G401 (cell line): Measurements from ENCODE around the gene KIF7. TPM values are rescaled to one million over a fixed set of nuclear protein-coding genes. Genes with fewer than 3 reads are reported as not detected.
A peak's percentile ranks its signal among the peaks of the same experiment; 100 is the strongest.
"Not testable (repeated sequence)": the region's sequence is repeated elsewhere in the genome, so short reads cannot be mapped to it uniquely, and the experiment has no call there.

Experiments
- DNase-seq: peaks from one replicate; pipeline ENCODE4 v3.0.0-alpha.2; 2015; ENCODE audit warnings: low spot score
- in situ Hi-C: cut with HindIII; loops from 2 replicates; pipeline ENCODE4 v1.10.0; 2016; ENCODE audit warnings: low sequenced_read_pairs, mixed read lengths
- total RNA-seq: library from RNA; depleted of rRNA; stranded (reverse); fragments of >200 nt; shearing (Covaris generic); gene quantifications from 2 replicates; pipeline ENCODE4 v1.2.3, GENCODE V29; 2014; rRNA removed

KIF7 gene, protein sequence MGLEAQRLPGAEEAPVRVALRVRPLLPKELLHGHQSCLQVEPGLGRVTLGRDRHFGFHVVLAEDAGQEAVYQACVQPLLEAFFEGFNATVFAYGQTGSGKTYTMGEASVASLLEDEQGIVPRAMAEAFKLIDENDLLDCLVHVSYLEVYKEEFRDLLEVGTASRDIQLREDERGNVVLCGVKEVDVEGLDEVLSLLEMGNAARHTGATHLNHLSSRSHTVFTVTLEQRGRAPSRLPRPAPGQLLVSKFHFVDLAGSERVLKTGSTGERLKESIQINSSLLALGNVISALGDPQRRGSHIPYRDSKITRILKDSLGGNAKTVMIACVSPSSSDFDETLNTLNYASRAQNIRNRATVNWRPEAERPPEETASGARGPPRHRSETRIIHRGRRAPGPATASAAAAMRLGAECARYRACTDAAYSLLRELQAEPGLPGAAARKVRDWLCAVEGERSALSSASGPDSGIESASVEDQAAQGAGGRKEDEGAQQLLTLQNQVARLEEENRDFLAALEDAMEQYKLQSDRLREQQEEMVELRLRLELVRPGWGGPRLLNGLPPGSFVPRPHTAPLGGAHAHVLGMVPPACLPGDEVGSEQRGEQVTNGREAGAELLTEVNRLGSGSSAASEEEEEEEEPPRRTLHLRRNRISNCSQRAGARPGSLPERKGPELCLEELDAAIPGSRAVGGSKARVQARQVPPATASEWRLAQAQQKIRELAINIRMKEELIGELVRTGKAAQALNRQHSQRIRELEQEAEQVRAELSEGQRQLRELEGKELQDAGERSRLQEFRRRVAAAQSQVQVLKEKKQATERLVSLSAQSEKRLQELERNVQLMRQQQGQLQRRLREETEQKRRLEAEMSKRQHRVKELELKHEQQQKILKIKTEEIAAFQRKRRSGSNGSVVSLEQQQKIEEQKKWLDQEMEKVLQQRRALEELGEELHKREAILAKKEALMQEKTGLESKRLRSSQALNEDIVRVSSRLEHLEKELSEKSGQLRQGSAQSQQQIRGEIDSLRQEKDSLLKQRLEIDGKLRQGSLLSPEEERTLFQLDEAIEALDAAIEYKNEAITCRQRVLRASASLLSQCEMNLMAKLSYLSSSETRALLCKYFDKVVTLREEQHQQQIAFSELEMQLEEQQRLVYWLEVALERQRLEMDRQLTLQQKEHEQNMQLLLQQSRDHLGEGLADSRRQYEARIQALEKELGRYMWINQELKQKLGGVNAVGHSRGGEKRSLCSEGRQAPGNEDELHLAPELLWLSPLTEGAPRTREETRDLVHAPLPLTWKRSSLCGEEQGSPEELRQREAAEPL (N-terminal part only)
- 19.6 and 21.5 TPM in 2 replicates for total RNA-seq

DNA sequence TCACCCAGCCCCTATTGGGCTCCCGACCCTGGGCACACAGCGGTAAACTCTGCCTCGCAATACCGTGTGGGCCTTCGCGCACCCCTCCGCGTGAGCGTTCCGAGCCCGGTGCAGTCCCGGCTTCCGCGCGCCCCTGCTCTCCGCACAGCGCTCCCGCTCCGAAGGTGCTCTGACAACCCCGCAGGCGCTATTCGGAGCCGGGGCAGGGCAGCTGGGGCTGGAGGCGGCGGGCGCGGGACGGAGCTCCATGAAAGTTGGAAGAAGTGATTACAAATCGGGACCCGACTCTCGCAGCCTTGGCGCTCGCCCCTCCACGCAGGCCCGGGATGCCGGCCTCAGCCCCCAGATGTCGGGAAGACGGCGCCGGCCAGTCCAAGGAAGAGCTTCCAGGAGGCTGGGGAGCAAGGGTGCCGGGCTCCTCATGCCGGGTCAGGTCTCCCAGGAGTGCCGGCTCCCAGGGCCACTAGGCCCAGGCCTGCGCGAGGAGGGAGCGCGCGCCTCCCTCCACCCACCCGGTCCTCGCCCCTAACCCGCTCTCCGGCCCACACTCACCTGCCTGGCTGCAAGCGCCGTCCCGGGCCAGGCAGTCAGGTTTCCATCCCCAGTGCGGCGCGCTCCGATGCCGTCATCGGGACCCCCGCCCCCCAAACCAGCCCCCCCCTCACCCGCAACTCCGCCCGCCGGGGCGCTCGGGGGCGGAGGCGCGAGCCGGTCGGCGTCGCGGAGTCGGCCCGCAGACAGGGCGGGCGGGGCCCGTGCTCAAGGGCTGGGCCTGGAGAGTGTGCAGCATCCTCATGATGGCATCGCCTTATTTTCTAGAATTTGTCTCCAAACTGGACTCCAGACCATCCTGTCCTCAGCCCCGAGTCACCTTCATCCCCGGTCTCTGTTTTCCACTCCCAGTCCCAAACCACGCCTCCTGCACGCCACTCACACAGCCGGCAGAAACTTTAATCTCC lies at the start of gene KIF7:
Gene KIF7 (minus strand): TSS at position 621 of the 959 bp plus-strand sequence. CDS start 2,537 bp downstream, outside the sequence.
- in situ Hi-C loops: no loop called here
- no peak for DNase-seq

DNA sequence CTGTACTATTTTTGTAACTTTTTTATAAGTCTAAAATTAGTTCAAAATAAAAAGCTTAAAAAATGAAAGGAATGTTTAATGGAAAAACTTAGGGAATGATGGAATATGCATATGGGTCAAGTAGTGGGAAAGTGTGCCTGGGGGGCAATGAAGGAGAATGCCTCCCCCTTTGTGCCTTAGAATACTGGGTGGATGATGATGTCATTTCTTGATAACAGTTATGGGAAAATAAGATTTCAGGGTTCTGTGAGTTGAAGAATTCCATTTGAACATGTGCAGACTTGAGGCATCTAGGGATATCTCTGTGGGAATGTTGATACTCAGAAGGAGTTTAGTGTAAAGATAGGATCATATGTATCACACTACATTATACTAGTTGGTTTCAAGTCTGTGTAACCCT lies 49.1 kb upstream of the KIF7 start:
- no peak for DNase-seq
- in situ Hi-C loops: no loop called here

DNA sequence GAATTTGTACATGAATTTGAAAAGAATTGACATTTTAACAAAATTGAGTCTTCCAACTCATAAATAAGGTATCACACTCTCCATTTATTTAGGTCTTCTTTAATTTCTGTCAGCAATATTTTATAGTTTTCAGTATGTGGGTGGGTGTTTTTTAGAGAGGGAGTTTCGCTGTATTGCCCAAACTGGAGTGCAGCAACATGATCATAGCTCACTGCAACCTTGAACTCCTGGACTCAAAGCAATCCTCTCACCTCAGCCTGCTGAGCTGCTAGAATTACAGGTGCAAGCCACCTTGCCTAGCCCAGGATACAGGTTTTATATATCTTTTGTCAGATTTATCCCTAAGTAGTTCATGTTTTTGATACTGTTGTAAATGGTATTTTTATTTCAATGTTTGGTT lies 39.9 kb upstream of the KIF7 start:
- no peak for DNase-seq
- in situ Hi-C loops: no loop called here

DNA sequence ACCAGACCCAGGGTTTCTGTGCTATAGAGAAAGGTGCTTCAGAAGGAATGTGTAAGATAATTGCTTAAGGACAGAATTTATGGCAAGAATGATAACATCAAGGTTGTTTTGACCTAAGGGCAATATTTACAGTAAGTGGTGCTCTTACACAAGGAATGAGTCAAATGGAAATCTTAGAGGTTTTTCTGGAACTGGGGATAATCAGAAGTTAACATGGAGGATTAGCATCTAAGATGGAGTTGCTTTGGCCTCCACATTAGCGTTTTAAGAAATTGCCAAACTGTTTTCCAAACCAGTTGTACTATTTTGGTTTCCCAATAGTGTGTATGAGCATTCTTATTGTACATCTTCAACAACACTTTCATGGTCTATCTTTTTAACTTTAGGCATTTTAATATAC lies 38.4 kb upstream of the KIF7 start:
- in situ Hi-C loops: no loop called here
- DNase-seq: no peak

DNA sequence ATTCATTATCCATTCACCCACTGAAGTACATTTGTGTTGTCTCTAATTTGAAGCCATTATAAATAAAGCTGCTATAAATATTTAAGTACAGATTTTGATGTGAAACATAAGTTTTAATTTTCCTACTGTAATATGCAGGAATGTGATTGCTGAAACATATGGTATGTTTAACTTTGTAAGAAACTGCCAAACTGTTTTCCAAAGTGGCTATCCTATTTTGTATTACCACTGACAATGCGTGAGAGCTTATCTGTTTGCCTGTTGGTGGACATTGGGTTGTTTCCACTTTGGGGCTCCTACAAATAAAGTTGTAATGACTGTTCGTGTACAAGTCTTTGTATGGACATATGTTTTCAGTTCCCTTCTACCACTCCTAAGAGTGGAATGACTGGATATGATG lies 37.8 kb upstream of the KIF7 start:
- in situ Hi-C loops: no loop called here
- no peak for DNase-seq

DNA sequence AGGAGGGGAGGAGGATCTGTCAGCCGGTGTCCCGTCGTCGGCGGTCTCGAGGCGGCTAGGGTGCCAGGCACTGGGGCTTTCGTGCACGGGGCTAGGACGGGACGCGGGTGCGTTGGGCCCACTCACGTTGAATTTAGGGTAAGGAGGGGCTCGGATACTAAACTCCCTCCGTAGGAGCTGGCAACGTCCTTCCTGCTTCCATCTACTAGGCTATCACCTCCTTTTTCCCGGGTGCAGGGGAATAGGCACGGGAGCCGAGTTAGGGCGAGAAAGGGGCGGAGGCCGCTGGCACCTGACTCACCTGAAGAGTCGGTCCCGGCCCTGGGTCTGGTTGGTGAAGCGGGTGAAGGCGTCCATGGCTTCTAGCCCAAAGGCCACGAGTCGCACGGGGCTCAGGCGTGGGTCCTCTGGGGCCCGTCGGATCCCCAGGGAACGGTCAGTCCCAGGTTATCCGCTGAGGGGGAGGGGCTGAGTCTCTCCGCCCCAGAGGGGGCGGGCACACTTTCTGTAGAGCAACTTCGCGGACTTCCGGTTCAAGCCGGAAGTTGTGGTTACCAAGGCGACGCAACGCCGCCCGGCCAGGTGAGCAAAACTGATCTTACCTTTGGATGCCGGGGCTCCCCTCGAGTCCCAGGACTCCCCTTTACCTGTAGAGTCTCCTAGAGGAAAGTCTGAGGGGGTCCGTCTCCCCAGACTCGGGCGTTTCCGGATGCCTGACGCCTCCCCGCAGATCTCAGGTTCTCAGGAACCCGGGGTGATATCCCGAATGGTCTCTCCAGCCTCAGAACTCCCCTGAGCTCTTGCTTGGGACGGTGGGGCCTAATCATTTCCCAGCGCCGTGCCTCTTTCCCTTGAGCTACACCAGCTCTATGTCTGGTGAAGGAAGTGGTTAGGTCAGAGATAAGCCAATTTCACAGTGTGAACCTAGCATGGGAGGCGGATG lies 35.3 kb upstream of the KIF7 start, which contains the start of the genes PEX11A and WDR93:
Gene PEX11A (minus strand): TSS at position 479 of the 943 bp plus-strand sequence. CDS start 122 bp downstream, at position 357.
Gene WDR93 (plus strand): TSS at position 536 of the 943 bp plus-strand sequence. CDS start 10,936 bp downstream, outside the sequence.
- in situ Hi-C loops: no loop called here
- peak; percentile 76 for DNase-seq

DNA sequence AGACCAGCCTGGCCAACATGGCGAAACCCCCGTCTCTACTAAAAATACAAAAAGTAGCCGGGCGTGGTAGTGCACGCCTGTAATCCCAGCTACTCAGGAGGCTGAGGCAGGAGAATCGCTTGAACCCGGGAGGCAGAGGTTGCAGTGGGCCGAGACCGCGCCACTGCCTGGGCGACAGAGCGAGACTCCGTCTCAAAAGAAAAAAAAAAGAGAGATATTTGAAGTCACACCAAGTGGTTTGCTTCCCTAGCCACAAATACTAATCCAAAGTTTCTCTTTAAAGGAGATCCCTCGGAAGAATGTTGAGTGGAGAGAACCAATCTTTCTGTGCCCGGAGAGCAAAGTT lies 34.6 kb upstream of the KIF7 start:
- in situ Hi-C loops, DNase-seq: not testable (repeated sequence)

DNA sequence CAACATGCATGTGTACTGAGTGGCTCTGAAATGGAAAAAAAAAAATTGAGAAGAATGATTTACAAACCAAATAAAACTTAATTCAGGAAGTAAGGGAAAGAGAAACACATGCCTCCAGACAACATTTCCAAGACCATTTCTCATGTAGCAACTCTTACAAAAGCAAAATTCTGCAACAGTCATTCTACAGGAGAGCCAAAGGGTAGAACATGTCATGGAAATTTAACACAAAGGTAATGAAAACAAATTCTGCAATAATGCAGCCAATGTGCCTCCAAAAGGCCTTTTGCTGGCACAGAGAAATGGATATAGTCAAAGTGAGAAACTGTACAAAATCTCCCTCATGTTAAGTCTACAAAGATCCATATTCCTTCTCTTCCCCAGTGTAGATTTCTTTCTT lies 31.3 kb upstream of the KIF7 start:
- in situ Hi-C loops: no loop called here
- DNase-seq: no peak

DNA sequence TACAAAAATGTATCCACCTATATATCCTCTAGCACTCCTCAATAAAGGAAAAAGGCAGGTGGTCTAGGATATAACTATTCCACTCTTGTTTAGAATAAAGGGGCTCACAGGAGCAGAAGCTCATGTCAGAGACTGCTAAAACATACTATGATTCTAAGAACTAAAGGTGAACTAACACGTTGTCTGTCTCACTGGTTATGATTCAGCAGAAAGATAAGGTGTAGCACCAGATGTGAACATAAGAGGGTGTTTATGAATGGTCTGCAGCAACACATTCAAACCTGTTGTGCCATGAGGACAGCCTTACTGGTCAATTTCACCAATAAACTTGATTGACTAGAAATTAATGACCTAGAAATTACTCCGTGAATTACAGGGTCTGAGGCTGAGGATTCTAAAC lies 30.7 kb upstream of the KIF7 start:
- in situ Hi-C loops: no loop called here
- DNase-seq: no peak

DNA sequence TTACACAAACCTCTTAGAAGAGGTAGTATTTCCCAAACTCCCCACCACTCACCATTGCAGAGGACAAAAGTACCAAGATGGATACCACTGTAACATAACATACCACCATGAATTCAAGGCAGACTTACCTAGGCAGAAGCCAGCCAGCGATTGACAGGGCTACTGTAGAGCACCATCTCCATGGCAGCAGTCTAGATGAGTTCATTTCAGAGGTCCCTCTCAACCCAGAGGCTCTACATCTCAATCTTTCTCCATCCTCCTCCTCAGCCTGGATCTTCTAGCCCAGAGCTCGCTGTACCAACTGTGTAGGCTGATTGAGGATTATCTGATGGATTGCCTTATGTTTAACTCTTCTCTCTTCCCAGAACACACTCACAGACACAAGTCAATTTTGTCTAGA lies 25.9 kb upstream of the KIF7 start:
- DNase-seq: no peak
- in situ Hi-C loops: no loop called here

DNA sequence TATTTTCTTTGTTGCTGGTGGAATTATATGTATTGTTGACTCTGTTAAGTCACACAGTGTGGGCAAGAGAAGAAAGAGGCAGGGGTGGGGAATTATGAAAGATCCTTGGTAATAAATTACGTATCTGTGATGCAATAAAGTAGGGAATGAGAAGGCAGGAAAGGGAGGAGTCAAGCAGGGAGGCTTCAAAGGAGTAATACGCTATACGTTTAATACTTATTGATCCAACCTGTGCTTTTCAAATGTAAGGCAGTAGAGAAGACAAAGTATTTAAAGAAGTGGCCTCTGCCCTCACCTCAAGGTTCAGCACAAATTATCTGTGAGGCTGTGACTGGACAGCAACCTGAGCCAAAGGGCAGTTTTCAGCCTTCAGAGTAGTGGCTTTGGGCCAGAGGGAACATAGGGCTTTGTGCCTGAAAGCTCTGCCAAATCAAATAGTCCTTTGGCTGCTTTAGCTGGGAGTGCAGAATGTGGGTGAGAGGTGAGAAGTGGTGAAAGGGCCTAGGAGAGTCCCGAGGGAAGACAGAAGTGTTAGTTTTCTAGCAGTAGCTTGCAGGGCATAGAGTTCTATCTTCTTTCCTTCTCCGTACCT lies 25.1 kb upstream of the KIF7 start:
- DNase-seq: peak; percentile 43
- in situ Hi-C loops: no loop called here

DNA sequence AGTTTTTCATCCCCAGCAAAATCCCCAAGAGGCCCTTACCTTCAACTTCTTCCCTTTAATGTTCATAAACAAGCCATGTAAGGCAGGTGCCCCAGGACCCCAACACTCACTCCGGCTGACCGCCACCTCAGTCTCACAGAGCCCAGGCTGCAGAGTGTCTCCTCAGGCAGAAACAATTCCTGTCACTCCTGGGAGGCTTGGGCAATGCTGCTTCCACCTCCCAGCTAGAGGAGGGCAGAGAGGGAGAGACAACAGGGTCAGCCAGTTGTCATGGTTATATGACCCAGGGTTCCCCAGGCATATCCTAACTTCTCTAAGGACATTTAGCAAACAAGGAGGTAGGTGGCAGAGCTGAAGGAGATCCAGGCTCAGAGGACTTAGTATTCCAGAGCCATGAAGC lies 23.9 kb upstream of the KIF7 start, which contains the start of gene PLIN1:
Gene PLIN1 (minus strand): TSS at position 156 of the 400 bp plus-strand sequence. CDS start 1,878 bp downstream, outside the sequence.
- in situ Hi-C loops: no loop called here
- no peak for DNase-seq

DNA sequence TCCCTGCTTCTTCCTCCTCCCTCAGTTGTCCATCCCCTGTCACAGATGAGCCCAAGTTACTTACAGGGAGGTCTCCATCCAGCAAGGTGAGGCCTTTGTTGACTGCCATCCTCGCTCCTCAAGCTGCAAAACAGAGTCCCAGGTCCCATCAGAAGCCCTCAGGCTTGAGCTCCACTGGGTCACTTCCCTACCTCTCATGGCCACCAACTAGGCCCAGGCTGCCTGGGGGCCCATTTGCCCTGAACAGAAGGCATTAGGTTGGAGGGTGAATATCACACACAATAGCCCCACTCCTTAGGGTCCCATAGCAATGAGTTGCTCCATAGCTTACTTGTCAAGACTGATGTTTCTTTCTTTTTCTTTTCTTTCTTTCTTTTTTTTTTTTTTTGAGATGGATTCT lies 22.1 kb upstream of the KIF7 start:
- DNase-seq: no peak
- in situ Hi-C loops: no loop called here

DNA sequence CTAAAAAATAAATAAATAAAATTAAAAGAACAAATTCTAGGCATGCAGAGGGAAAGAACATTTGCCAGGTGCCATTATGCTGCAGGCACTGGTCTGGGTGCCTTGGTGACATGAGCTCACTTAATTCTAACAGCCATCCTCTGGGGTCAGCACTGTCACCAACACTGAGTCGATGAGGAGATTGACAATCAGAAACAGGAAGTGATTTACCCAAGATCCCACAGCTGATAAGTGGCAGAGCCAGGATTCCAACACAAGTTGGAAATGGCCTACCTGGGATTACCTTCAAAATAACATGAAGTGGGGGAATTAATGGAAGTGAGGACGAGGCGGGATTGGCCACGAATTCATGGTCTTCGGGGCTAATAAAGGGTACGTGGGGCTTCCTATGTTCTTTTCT lies 20.3 kb upstream of the KIF7 start:
- DNase-seq: no peak
- in situ Hi-C loops: no loop called here

DNA sequence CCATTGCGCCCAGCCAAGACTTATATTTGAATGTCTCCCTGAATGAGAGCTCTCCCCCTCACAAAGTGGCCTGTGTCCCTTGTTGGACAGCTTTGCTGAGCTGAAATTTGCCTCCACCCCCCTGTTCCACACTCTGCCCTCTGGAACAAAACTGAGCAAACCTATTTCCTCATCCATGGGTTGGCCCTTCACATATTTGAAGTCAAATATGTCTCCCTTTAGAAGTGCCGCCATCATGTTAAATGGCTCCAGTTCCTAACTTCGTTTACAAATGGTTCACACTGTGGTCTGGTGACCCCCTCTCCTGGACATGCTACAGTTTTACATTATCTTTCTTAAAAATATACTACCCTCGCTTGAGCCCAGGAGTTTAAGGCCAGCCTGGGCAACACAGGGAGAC lies 19.3 kb upstream of the KIF7 start:
- DNase-seq: no peak
- in situ Hi-C loops: no loop called here

DNA sequence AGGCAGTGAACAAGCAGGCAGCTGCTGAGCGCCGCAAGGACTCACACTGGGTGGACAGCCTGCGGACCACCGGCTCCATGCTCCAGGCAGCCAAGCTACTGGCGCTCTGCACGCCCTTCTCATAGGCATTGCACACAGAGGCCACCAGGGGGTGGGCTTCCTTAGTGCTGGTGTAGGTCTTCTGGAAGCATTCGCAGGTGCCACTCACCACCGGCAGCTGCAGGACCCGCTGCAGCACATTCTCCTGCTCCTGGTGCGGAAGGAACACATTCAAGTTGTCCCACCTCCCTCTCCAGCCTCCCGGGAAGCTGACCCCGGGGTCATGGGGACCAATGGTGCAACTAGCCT lies 17.9 kb upstream of the KIF7 start:
- DNase-seq: no peak
- in situ Hi-C loops: no loop called here
